PC-9 (cell line): ENCODE data around the gene URB1. TPM values are rescaled to one million over a fixed set of nuclear protein-coding genes. Genes with fewer than 3 reads are reported as not detected.
"Not testable (repeated sequence)": the region's sequence is repeated elsewhere in the genome, so short reads cannot be mapped to it uniquely, and the experiment has no call there.

Source experiments
- BruUV-seq: library from RNA; stranded (reverse); fragments of 400-500 nt; replicated peaks from 2 replicates; lab custom pipeline; 2021; lab: Mats Ljungman, UMichigan
- CTCF ChIA-PET: fragments of 300-600 bp; sonication (Branson Sonifier 250); formaldehyde crosslinking; loops from one replicate; lab custom pipeline; 2022; ENCODE audit warnings: antibody characterized with exemption; lab: Charles Lee
- POLR2A ChIA-PET: fragments of 300-600 bp; sonication (Branson Sonifier 250); formaldehyde crosslinking; loops from one replicate; lab custom pipeline; 2022; ENCODE audit warnings: antibody characterized with exemption; ENCODE audit not compliant: unreplicated experiment; lab: Charles Lee
- DNase-seq, 2 experiments: peaks; one replicate each; pipeline versions ENCODE4 v3.0.0 to v3.0.0-alpha.2; 2015 to 2022; ENCODE audit warnings: mixed read lengths in 1 of 2
- H2AFZ ChIP-seq: fragments of 200-600 bp; sonication (generic); 2 replicates; pipeline ENCODE4 v1.8.1; 2017; ENCODE audit warnings: antibody characterized with exemption
- H3F3A ChIP-seq: fragments of 200-600 bp; sonication (generic); 2 replicates; pipeline ENCODE4 v1.8.1; 2017; ENCODE audit warnings: antibody characterized with exemption, mild to moderate bottlenecking, low read depth; ENCODE audit not compliant: insufficient read depth
- H3K27ac ChIP-seq: fragments of 200-600 bp; sonication (generic); 2 replicates; pipeline ENCODE4 v1.6.1; 2016; ENCODE audit warnings: mixed run types
- H3K27me3 ChIP-seq: fragments of 200-600 bp; sonication (generic); 2 replicates; pipeline ENCODE4 v1.6.1; 2016; ENCODE audit warnings: low read depth, mixed run types; ENCODE audit not compliant: insufficient read depth
- H3K36me3 ChIP-seq: fragments of 200-600 bp; sonication (generic); 2 replicates; pipeline ENCODE4 v1.6.1; 2016; ENCODE audit warnings: low read depth, mixed run types
- H3K4me1 ChIP-seq: fragments of 200-600 bp; sonication (generic); replicated peaks from 2 replicates; pipeline ENCODE4 v1.6.1; 2016; ENCODE audit warnings: mixed run types; ENCODE audit not compliant: insufficient read depth
- H3K4me2 ChIP-seq: fragments of 200-600 bp; sonication (generic); 2 replicates; pipeline ENCODE4 v1.6.1; 2017; ENCODE audit warnings: mixed run types
- H3K4me3 ChIP-seq: fragments of 200-600 bp; sonication (generic); 2 replicates; pipeline ENCODE4 v1.6.1; 2016; ENCODE audit warnings: mixed run types
- H3K79me2 ChIP-seq: fragments of 200-600 bp; sonication (generic); 2 replicates; pipeline ENCODE4 v1.6.1; 2017; ENCODE audit warnings: low read depth, mixed run types
- H3K9me2 ChIP-seq: fragments of 200-600 bp; sonication (generic); 2 replicates; pipeline ENCODE4 v1.8.1; 2017; ENCODE audit warnings: mild to moderate bottlenecking; ENCODE audit not compliant: insufficient read depth
- H3K9me3 ChIP-seq: fragments of 200-600 bp; sonication (generic); 2 replicates; pipeline ENCODE4 v1.8.1; 2016; ENCODE audit warnings: low read depth; ENCODE audit not compliant: insufficient read depth
- H4K20me1 ChIP-seq: fragments of 200-600 bp; sonication (generic); 2 replicates; pipeline ENCODE4 v1.8.1; 2017; ENCODE audit not compliant: insufficient read depth
- EZH2 ChIP-seq: fragments of 200-600 bp; sonication (generic); IDR thresholded peaks from 2 replicates; pipeline ENCODE4 v1.8.0; 2017; ENCODE audit warnings: antibody characterized with exemption, low read depth
- intact Hi-C: fragments of 100-400 bp; cut with micrococcal nuclease; formaldehyde crosslinking; loops from one replicate; pipeline ENCODE4 v1.10.0; 2022; ENCODE audit not compliant: unreplicated experiment
- total RNA-seq: library from RNA; stranded (reverse); gene quantifications from 2 replicates; pipeline ENCODE4 v1.2.3, GENCODE V29; 2021
- TF ChIP-seq, protein P1 (sequence below): fragments of 200-600 bp; sonication (generic); conservative IDR thresholded peaks from 2 replicates; pipeline ENCODE4 v1.6.1; 2017; ENCODE audit warnings: mixed run types, antibody characterized with exemption, mild to moderate bottlenecking, moderate library complexity

URB1 gene
- total RNA-seq, 1 experiment from 2014 or later, result 11.0 TPM

DNA sequence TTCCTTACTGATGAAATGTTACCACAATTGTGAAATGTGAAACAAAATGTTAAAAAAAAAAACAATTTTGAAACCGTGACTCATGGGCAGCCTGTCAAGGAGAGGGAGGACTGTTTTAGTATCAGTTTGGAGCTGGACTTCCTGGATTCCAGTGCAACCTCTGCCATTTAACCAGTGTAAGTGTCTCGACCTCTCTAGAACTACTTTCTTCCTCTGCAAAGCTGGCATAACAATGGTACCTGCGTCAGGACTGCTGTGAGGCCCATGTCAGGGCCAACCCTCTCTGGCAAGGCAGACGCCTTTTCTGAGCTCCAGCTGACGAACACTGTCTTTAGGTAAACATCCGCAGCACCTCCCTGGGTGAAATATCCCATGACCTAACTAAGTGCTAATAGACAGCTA, 20.9 kb downstream of the URB1 start:
- TF ChIP-seq EZH2, result no peak
- TF ChIP-seq, protein P1, sequence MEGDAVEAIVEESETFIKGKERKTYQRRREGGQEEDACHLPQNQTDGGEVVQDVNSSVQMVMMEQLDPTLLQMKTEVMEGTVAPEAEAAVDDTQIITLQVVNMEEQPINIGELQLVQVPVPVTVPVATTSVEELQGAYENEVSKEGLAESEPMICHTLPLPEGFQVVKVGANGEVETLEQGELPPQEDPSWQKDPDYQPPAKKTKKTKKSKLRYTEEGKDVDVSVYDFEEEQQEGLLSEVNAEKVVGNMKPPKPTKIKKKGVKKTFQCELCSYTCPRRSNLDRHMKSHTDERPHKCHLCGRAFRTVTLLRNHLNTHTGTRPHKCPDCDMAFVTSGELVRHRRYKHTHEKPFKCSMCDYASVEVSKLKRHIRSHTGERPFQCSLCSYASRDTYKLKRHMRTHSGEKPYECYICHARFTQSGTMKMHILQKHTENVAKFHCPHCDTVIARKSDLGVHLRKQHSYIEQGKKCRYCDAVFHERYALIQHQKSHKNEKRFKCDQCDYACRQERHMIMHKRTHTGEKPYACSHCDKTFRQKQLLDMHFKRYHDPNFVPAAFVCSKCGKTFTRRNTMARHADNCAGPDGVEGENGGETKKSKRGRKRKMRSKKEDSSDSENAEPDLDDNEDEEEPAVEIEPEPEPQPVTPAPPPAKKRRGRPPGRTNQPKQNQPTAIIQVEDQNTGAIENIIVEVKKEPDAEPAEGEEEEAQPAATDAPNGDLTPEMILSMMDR, result no peak
- Histone ChIP-seq H3K4me2 (no peak overlapping the region), H3K27me3 (no peaks in the 10 kb centered on the region), H4K20me1 (no peaks in the 10 kb centered on the region; the same call in 1 of the 2 replicates), H2AFZ (no peak overlapping the region), H3K4me3 (no peak overlapping the region), H3F3A (no peaks in the 10 kb centered on the region), H3K9me3 (no peaks in the 10 kb centered on the region), H3K4me1 (no peaks in the 10 kb centered on the region), H3K9me2 (no peaks in the 10 kb centered on the region), H3K27ac (peak overlapping the region; percentile 71), H3K36me3 (0 out of 2 replicates have a peak, but pooled peaks cover 7% of the 10 kb centered on the region), H3K79me2 (no peaks in the 10 kb centered on the region)
- CTCF ChIA-PET, result interaction anchor here (1.1 kb wide), 1 partner anchor 230 kb away, joined by 5 read pairs; no protein-coding TSS in a partner anchor
- peak; percentile 24 to 56 for DNase-seq
- POLR2A ChIA-PET, result no interaction called here
- BruUV-seq, result no TSS peak
- intact Hi-C loops, result no loop called here

DNA sequence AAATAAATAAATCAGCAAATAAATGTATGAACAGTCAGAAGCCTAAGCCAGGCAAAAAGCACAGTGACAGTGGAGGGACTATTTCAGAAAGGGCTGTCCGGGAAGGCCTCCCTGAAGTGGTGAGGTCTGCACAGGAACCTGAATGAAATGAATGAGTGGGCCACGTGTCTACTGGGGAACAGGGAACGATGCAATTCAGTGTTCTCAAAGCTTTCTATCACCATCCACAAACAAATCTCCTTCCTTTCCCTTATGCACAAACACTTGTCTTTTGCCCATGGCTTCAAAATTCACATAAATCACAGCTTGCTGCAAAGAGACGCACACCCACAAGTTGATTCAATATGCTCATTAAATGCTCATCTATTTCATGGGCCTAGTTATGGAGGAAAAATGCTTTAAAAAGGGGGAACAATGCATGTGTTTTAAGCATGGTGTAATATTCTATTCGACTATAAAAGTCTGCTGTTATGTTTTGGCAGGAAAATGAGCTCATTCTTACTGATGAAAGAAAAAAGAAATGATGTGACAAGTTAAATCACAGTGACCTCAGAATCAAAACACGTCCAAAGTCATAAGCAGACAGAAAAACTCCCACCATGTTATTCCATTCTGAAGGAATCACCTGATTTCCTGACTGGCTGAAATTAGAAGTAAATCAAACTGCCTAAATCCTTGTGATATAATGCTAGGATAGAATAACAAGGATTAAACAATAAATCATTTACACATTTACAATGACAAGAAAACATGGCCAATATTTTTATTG, 21.6 kb downstream of the URB1 start:
- intact Hi-C loops, result no loop called here
- POLR2A ChIA-PET, result no interaction called here
- TF ChIP-seq EZH2, result no peak
- TF ChIP-seq, protein P1, result no peak
- Histone ChIP-seq H4K20me1 (no peaks in the 10 kb centered on the region; the same call in 1 of the 2 replicates), H3K4me1 (no peaks in the 10 kb centered on the region), H3K36me3 (0 out of 2 replicates have a peak, but pooled peaks cover 7% of the 10 kb centered on the region), H3K9me3 (no peaks in the 10 kb centered on the region), H3K9me2 (no peaks in the 10 kb centered on the region), H3K4me2 (no peak overlapping the region), H3K4me3 (no peak overlapping the region), H3K27ac (peak overlapping the region; percentile 71), H3K79me2 (no peaks in the 10 kb centered on the region), H3K27me3 (no peaks in the 10 kb centered on the region), H2AFZ (no peak overlapping the region), H3F3A (no peaks in the 10 kb centered on the region)
- no peak for DNase-seq
- no TSS peak for BruUV-seq
- CTCF ChIA-PET, result interaction anchor here (1.1 kb wide), 1 partner anchor 230 kb away, joined by 5 read pairs; no protein-coding TSS in a partner anchor

DNA sequence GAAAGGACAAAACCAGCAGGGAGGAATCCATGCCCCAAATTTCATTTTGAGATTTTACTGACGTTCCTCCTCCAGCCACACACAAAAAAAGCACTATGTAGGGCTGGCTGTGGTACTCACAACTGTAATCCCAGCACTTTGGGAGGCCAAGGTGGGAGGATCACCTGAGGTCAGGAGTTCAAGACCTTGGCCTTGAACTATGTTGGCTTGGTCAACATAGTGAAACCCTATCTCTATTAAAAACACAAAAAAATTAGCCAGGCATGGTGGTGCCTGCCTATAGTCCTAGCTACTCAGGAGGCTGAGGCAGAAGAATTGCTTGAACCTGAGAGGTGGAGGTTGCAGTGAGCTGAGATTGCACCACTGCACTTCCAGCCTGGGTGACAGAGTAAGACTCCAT, 23.9 kb downstream of the URB1 start:
- H3K9me3 ChIP-seq, H3K4me1 ChIP-seq, CTCF ChIA-PET, H3K4me3 ChIP-seq, BruUV-seq, H4K20me1 ChIP-seq, H3K27me3 ChIP-seq, H3K27ac ChIP-seq, DNase-seq, H3K79me2 ChIP-seq, H3K4me2 ChIP-seq, intact Hi-C loops, POLR2A ChIA-PET, H3K36me3 ChIP-seq, H2AFZ ChIP-seq, H3K9me2 ChIP-seq, H3F3A ChIP-seq: not testable (repeated sequence)
